Bronchial epithelial cell (primary cell): Measurements from ENCODE around the gene PCDHB5. TPM values are rescaled to one million over a fixed set of nuclear protein-coding genes. Genes with fewer than 3 reads are reported as not detected.
"Not testable (repeated sequence)": the region's sequence is repeated elsewhere in the genome, so short reads cannot be mapped to it uniquely, and the experiment has no call there.

ENCODE experiments used
- DNase-seq: peaks from one replicate; pipeline ENCODE4 v3.0.0-alpha.2; 2010; ENCODE audit warnings: low read depth
- FAIRE-seq: peaks from 2 replicates; lab custom pipeline; 2011; peaks lifted over from hg19 to GRCh38; lab: Jason Lieb, UNC
- H3K27me3 ChIP-seq: 2 replicates; pipeline ENCODE4 v1.5.1; 2011; ENCODE audit warnings: low read length; ENCODE audit not compliant: control insufficient read depth, insufficient read depth
- H3K36me3 ChIP-seq: 2 replicates; pipeline ENCODE4 v1.5.1; 2011; ENCODE audit warnings: low read length; ENCODE audit not compliant: control insufficient read depth, insufficient read depth
- H3K4me3 ChIP-seq: 2 replicates; pipeline ENCODE4 v1.5.1; 2011; ENCODE audit warnings: mild to moderate bottlenecking, low read depth, low read length, control low read depth
- total RNA-seq: library from RNA; depleted of rRNA; stranded (reverse); fragments of >200 nt; gene quantifications from 2 replicates; pipeline ENCODE4 v1.2.1, GENCODE V29; 2014
- TF ChIP-seq, protein P1 (sequence below): IDR thresholded peaks from 2 replicates; pipeline ENCODE4 v1.5.1; 2011; ENCODE audit warnings: mild to moderate bottlenecking, moderate library complexity, low read length, control low read depth, inconsistent platforms; ENCODE audit not compliant: insufficient read depth, severe bottlenecking

Gene PCDHB5
- total RNA-seq, 1 donor from 2014 or later = 0.26 TPM

DNA sequence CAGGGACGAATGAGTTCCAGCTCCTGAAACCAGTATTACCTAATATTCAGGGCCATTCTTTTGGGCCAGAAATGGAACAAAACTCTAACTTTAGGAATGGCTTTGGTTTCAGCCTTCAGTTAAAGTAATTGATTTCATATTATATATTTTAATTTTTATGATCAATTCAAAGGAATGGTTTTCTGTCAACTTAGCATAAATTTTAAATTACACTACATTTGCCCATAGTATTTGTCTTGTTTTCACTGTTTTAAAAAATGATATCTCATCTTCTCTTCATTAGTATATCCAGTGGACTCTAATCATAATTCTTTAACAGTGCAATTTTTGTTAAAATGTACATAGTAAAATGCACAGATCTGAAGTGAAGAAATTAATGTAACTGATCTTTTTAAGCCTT lies 45.3 kb downstream of the PCDHB5 start:
- DNase-seq = no peak
- H3K36me3 ChIP-seq = no peaks in the 10 kb centered on the region
- TF ChIP-seq, protein P1, sequence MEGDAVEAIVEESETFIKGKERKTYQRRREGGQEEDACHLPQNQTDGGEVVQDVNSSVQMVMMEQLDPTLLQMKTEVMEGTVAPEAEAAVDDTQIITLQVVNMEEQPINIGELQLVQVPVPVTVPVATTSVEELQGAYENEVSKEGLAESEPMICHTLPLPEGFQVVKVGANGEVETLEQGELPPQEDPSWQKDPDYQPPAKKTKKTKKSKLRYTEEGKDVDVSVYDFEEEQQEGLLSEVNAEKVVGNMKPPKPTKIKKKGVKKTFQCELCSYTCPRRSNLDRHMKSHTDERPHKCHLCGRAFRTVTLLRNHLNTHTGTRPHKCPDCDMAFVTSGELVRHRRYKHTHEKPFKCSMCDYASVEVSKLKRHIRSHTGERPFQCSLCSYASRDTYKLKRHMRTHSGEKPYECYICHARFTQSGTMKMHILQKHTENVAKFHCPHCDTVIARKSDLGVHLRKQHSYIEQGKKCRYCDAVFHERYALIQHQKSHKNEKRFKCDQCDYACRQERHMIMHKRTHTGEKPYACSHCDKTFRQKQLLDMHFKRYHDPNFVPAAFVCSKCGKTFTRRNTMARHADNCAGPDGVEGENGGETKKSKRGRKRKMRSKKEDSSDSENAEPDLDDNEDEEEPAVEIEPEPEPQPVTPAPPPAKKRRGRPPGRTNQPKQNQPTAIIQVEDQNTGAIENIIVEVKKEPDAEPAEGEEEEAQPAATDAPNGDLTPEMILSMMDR = no peak
- no peaks in the 10 kb centered on the region for H3K27me3 ChIP-seq
- no peak overlapping the region for H3K4me3 ChIP-seq
- no peak for FAIRE-seq

DNA sequence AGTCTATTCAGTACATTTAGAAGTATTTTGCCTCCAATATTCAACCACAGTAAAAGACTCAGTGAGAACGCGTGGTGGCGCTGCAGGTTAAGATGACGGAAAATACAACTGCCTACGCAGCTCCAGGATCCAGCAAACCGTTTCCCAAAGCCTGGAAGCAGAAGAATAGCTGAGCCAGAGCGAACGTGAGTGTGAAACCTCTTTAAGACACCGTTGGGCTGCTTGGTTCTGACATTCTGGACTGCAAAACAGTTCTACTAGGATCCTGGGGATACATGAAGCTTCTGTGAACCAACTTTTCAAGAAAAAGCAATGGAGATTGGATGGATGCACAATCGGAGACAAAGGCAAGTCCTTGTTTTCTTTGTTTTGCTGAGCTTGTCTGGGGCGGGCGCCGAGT lies 47.2 kb downstream of the PCDHB5 start, which contains the start of gene PCDHB16:
Gene PCDHB16, plus strand, starts transcription at position 140 of the 400 bp plus-strand sequence. Its CDS starts 173 bp downstream, at position 313.
- H3K36me3 ChIP-seq = no peaks in the 10 kb centered on the region
- no peaks in the 10 kb centered on the region for H3K27me3 ChIP-seq
- FAIRE-seq (no peak), DNase-seq (no peak)
- TF ChIP-seq, protein P1 = peak; percentile 11
- H3K4me3 ChIP-seq = no peak within 1 kb of the TSS

DNA sequence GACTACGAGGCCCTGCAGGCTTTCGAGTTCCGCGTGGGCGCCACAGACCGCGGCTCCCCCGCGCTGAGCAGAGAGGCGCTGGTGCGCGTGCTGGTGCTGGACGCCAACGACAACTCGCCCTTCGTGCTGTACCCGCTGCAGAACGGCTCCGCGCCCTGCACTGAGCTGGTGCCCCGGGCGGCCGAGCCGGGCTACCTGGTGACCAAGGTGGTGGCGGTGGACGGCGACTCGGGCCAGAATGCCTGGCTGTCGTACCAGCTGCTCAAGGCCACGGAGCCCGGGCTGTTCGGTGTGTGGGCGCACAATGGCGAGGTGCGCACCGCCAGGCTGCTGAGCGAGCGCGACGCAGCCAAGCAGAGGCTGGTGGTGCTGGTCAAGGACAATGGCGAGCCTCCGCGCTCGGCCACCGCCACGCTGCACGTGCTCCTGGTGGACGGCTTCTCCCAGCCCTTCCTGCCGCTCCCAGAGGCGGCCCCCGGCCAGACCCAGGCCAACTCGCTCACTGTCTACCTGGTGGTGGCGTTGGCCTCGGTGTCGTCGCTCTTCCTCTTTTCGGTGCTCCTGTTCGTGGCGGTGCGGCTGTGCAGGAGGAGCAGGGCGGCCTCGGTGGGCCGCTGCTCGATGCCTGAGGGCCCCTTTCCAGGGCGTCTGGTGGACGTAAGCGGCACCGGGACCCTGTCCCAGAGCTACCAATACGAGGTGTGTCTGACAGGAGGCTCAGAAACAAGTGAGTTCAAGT lies 49.3 kb downstream of the PCDHB5 start:
- H3K36me3 ChIP-seq, H3K27me3 ChIP-seq, FAIRE-seq, DNase-seq, H3K4me3 ChIP-seq: not testable (repeated sequence)

DNA sequence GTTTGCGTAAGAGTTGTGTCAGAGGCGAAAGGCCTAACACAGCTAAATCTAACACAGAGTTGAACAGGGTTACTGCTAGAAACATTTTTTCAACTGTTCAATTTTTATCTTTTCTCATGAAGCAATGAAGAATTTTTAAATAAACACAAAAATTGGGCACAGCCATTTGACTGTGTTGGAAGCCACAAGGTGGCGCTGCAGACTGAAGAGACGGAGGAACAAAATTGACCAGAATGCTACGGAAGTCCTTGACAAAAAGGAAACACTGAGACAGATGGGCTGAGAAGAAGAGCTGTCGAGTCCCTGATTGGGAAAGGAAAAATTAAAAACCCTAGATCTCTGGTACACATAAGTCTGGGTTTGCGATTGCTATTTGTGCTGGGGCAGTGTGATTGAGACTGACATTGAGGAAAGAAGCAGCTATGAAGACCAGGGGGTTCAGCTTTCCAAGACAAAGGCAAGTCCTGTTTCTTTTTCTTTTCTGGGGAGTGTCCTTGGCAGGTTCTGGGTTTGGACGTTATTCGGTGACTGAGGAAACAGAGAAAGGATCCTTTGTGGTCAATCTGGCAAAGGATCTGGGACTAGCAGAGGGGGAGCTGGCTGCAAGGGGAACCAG lies 52.0 kb downstream of the PCDHB5 start, which contains the start of gene PCDHB9:
Gene PCDHB9, plus strand, starts transcription at position 265 of the 616 bp plus-strand sequence. Its CDS starts 158 bp downstream, at position 423.
- no peaks in the 10 kb centered on the region for H3K36me3 ChIP-seq
- H3K4me3 ChIP-seq = no peak within 1 kb of the TSS
- DNase-seq (no peak), FAIRE-seq (no peak)
- TF ChIP-seq, protein P1 = peak; percentile 13
- no peaks in the 10 kb centered on the region for H3K27me3 ChIP-seq

Other genes with a start within 250 kb of the PCDHB5 start
- 1.6 and 1.7 TPM in 2 replicates for gene PCDHAC1, start 208.9 kb upstream of the PCDHB5 start, total RNA-seq
- gene PCDHAC2, start 168.7 kb upstream of the PCDHB5 start, total RNA-seq = 14.1 and 16.8 TPM in 2 replicates
- not detected in 2 replicates for gene PCDHB1, start 83.8 kb upstream of the PCDHB5 start, total RNA-seq
- 0.26 and 1.1 TPM in 2 replicates for gene PCDHB2, start 40.6 kb upstream of the PCDHB5 start, total RNA-seq
- gene PCDHB3, start 34.7 kb upstream of the PCDHB5 start, total RNA-seq = under 0.01 and 0.13 TPM in 2 replicates
- 0.13 TPM in 1 of 2 replicates, not detected in the other for gene PCDHB4, start 13.4 kb upstream of the PCDHB5 start, total RNA-seq
- gene PCDHB6, start 14.9 kb downstream of the PCDHB5 start, total RNA-seq = not detected in 2 replicates
- not detected in 2 replicates for gene PCDHB7, start 37.4 kb downstream of the PCDHB5 start, total RNA-seq
- gene PCDHB8, start 42.6 kb downstream of the PCDHB5 start, total RNA-seq = under 0.01 TPM in 2 replicates
- gene PCDHB16, start 47.2 kb downstream of the PCDHB5 start, total RNA-seq = under 0.01 TPM in 1 of 2 replicates, not detected in the other
- under 0.01 TPM in 1 of 2 replicates, not detected in the other for gene PCDHB9, start 52.0 kb downstream of the PCDHB5 start, total RNA-seq
- 0.13 and 0.26 TPM in 2 replicates for gene PCDHB10, start 57.1 kb downstream of the PCDHB5 start, total RNA-seq
- gene PCDHB11, start 64.4 kb downstream of the PCDHB5 start, total RNA-seq = under 0.01 and 0.26 TPM in 2 replicates
- gene PCDHB12, start 73.5 kb downstream of the PCDHB5 start, total RNA-seq = 0.13 TPM in 1 of 2 replicates, not detected in the other
- 0.26 TPM in 1 of 2 replicates, not detected in the other for gene PCDHB13, start 78.7 kb downstream of the PCDHB5 start, total RNA-seq
- gene PCDHB14, start 88.1 kb downstream of the PCDHB5 start, total RNA-seq = 0.26 and 0.77 TPM in 2 replicates
- gene PCDHB15, start 110.2 kb downstream of the PCDHB5 start, total RNA-seq = under 0.01 and 0.51 TPM in 2 replicates
- gene SLC25A2, start 168.8 kb downstream of the PCDHB5 start, total RNA-seq = 0.13 TPM in 1 of 2 replicates, not detected in the other
- gene TAF7, start 185.6 kb downstream of the PCDHB5 start, total RNA-seq = 36.3 and 74.5 TPM in 2 replicates
- gene PCDHGA1, start 195.3 kb downstream of the PCDHB5 start, total RNA-seq = under 0.01 and 0.26 TPM in 2 replicates
- gene PCDHGA2, start 203.6 kb downstream of the PCDHB5 start, total RNA-seq = under 0.01 and 0.26 TPM in 2 replicates
- under 0.01 and 0.13 TPM in 2 replicates for gene PCDHGA3, start 208.6 kb downstream of the PCDHB5 start, total RNA-seq
- under 0.01 and 0.26 TPM in 2 replicates for gene PCDHGB1, start 214.9 kb downstream of the PCDHB5 start, total RNA-seq
- 0.26 and 0.53 TPM in 2 replicates for gene PCDHGA4, start 219.8 kb downstream of the PCDHB5 start, total RNA-seq
- gene PCDHGB2, start 224.8 kb downstream of the PCDHB5 start, total RNA-seq = under 0.01 and 0.26 TPM in 2 replicates
- under 0.01 and 0.13 TPM in 2 replicates for gene PCDHGA5, start 229.0 kb downstream of the PCDHB5 start, total RNA-seq
- under 0.01 and 0.77 TPM in 2 replicates for gene PCDHGB3, start 235.0 kb downstream of the PCDHB5 start, total RNA-seq
- gene PCDHGA6, start 238.7 kb downstream of the PCDHB5 start, total RNA-seq = under 0.01 and 0.26 TPM in 2 replicates
- under 0.01 and 0.51 TPM in 2 replicates for gene PCDHGA7, start 247.5 kb downstream of the PCDHB5 start, total RNA-seq